ENCODE results near the gene GPR22. TPM values are rescaled to one million over a fixed set of nuclear protein-coding genes. Genes with fewer than 3 reads are reported as not detected.

The GPR22 gene
- polyA plus RNA-seq, 3 donors = 0.18 TPM; not detected in 2

DNA sequence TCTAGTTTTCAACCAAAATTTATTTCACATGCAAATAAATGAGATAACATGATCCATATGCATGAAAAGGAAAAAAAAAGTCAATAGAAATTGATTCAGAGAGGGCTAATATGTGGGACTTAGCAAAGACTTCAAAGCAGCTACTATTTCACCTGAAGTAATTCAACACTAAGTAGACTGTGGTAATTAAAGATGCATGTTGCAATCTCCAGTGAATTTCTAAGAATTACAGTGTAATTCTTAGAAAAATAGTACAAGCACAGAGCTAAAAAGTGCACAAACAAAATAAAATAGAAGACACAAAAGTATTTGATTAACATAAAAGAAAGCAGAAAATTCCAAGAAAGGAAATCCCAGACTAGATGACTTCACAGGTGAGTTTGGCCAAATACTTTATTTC, 25.7 kb downstream of the GPR22 start:
- Histone ChIP-seq H3K4me3 (replicated peaks in 1 of 3; ENCODE audit: low read depth in 2 of 3, low read length in 3 of 3) (no peak overlapping the region), H3K27me3 (ENCODE audit: control insufficient read depth in 2 of 2, insufficient read depth in 2 of 2, low read length in 2 of 2) (no peaks in the 10 kb centered on the region), H3K27ac (ENCODE audit: low read depth in 1 of 2, low read length in 2 of 2) (no peak overlapping the region), H4K20me1 (ENCODE audit: insufficient read depth, low read length) (peaks cover 28% of the 10 kb centered on the region), H2AFZ (ENCODE audit: insufficient read depth, low read depth, low read length, poor library complexity, severe bottlenecking) (no peak overlapping the region), H3K36me3 (replicated peaks in 1 of 2; ENCODE audit: control insufficient read depth in 1 of 2, insufficient read depth in 2 of 2, low read length in 2 of 2) (no peaks in the 10 kb centered on the region), H3K4me1 (ENCODE audit: control insufficient read depth in 1 of 2, insufficient read depth in 2 of 2, low read length in 2 of 2) (no peaks in the 10 kb centered on the region), H3K9me3 (replicated peaks in 1 of 2; ENCODE audit: control insufficient read depth in 1 of 2, insufficient read depth in 1 of 2, low read length in 2 of 2) (no peaks in the 10 kb centered on the region), H3K9ac (ENCODE audit: insufficient read depth, low read length, poor library complexity, severe bottlenecking) (no peak overlapping the region), H3K4me2 (replicated peaks; ENCODE audit: extremely low read depth, low read length, poor library complexity, severe bottlenecking) (no peak overlapping the region), H3K79me2 (ENCODE audit: insufficient read depth, low read length) (no peaks in the 10 kb centered on the region)
- Mint-ChIP-seq H3K27ac (no peak overlapping the region), H3K9me3 (peaks cover 0 to 6% (median 0%) of the 10 kb centered on the region in 7 donors), H3K36me3 (peaks cover 5 to 14% of the 10 kb centered on the region in 2 donors), H3K27me3 (ENCODE audit: low read depth in 3 of 3) (no peaks in the 10 kb centered on the region), H3K4me1 (peaks cover 2% of the 10 kb centered on the region), H3K4me3 (no peak overlapping the region)
- intact Hi-C loops (cut with micrococcal nuclease) = no loop called here
- TF ChIP-seq CTCF (IDR thresholded peaks at IDR 0.05) = no peak
- DNase-seq = no peak

DNA sequence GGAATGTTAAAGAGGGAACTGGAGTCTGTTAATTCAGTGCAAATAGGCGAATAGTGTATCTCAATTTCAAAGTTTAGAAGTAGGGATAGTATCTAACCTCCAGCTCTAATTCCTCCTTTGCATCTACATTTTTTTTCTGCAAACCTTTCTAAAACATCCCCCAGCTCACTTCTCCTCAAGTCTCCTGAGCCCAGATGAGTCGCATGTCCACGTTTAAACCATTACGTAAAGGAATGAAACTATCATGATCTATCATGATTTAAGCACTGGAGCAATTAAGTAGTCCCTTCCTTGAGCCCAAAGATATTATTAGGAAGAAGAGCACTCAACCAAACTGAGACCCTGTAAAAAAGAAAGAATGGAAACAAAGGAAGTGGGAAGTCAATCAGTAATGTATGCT, 29.9 kb downstream of the GPR22 start:
- Histone ChIP-seq H3K36me3 (replicated peaks in 1 of 2; ENCODE audit: control insufficient read depth in 1 of 2, insufficient read depth in 2 of 2, low read length in 2 of 2) (no peaks in the 10 kb centered on the region), H3K27me3 (ENCODE audit: control insufficient read depth in 2 of 2, insufficient read depth in 2 of 2, low read length in 2 of 2) (no peaks in the 10 kb centered on the region), H4K20me1 (ENCODE audit: insufficient read depth, low read length) (peaks cover 16% of the 10 kb centered on the region), H3K27ac (ENCODE audit: low read depth in 1 of 2, low read length in 2 of 2) (no peak overlapping the region), H3K4me2 (replicated peaks; ENCODE audit: extremely low read depth, low read length, poor library complexity, severe bottlenecking) (no peak overlapping the region), H3K9ac (ENCODE audit: insufficient read depth, low read length, poor library complexity, severe bottlenecking) (no peak overlapping the region), H3K9me3 (replicated peaks in 1 of 2; ENCODE audit: control insufficient read depth in 1 of 2, insufficient read depth in 1 of 2, low read length in 2 of 2) (no peaks in the 10 kb centered on the region), H3K4me1 (ENCODE audit: control insufficient read depth in 1 of 2, insufficient read depth in 2 of 2, low read length in 2 of 2) (no peaks in the 10 kb centered on the region), H2AFZ (ENCODE audit: insufficient read depth, low read depth, low read length, poor library complexity, severe bottlenecking) (no peak overlapping the region), H3K4me3 (replicated peaks in 1 of 3; ENCODE audit: low read depth in 2 of 3, low read length in 3 of 3) (no peak overlapping the region), H3K79me2 (ENCODE audit: insufficient read depth, low read length) (no peaks in the 10 kb centered on the region)
- H3K9me3 Mint-ChIP-seq = peaks cover 0 to 6% (median 0%) of the 10 kb centered on the region in 7 donors
- WGBS (ENCODE audit: insufficient coverage) = 80% methylated on average over 1 of the region's 4 CpGs
- no peaks in the 10 kb centered on the region for H3K27me3 Mint-ChIP-seq (ENCODE audit: low read depth in 3 of 3)
- DNase-seq = no peak
- H3K36me3 Mint-ChIP-seq = peaks cover 6 to 13% of the 10 kb centered on the region in 2 donors
- H3K4me1 Mint-ChIP-seq = peaks cover 2% of the 10 kb centered on the region
- intact Hi-C loops (cut with micrococcal nuclease) = no loop called here
- H3K4me3 Mint-ChIP-seq = no peak overlapping the region
- no peak for TF ChIP-seq CTCF (IDR thresholded peaks at IDR 0.05)
- no peak overlapping the region for H3K27ac Mint-ChIP-seq
